Fibroblast of lung (primary cell): ENCODE data around the gene SDE2.

Experiments used
- EZH2 ChIP-seq: IDR thresholded peaks from 2 replicates; pipeline ENCODE4 v1.5.1; 2012; ENCODE audit warnings: low read length, control low read depth, mild to moderate bottlenecking; ENCODE audit errors: missing control alignments
- TF ChIP-seq, protein P1 (sequence below), 2 donors: IDR thresholded peaks in 1 of 2; conservative IDR thresholded peaks in 1 of 2; 1 replicate in 1 of 2; 2 replicates in 1 of 2; pipeline ENCODE4 v1.5.1; 2011 to 2012; ENCODE audit warnings: low read length in 2 of 2, control low read depth in 1 of 2, inconsistent platforms in 1 of 2, low read depth in 1 of 2, mild to moderate bottlenecking in 1 of 2

DNA sequence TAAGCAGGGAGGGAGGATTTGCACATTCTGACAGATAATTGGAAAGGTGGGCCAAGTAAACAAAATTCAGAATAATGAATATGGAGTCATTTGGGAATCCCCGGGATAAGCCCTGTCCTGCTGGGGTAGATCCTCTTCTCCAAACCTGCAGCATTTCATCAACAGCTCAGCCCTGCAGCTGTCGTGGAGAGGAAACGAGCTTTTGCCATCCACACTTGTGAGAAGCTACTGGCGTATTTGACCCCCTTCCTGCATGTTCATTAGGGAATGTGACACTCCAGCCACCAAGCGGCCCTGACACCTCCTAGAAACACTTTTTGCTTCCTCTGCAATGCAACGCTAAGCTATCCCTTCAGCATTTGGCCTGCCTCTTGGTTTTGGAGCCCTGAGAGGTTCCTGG lies 50.1 kb downstream of the SDE2 start:
- TF ChIP-seq, protein P1, sequence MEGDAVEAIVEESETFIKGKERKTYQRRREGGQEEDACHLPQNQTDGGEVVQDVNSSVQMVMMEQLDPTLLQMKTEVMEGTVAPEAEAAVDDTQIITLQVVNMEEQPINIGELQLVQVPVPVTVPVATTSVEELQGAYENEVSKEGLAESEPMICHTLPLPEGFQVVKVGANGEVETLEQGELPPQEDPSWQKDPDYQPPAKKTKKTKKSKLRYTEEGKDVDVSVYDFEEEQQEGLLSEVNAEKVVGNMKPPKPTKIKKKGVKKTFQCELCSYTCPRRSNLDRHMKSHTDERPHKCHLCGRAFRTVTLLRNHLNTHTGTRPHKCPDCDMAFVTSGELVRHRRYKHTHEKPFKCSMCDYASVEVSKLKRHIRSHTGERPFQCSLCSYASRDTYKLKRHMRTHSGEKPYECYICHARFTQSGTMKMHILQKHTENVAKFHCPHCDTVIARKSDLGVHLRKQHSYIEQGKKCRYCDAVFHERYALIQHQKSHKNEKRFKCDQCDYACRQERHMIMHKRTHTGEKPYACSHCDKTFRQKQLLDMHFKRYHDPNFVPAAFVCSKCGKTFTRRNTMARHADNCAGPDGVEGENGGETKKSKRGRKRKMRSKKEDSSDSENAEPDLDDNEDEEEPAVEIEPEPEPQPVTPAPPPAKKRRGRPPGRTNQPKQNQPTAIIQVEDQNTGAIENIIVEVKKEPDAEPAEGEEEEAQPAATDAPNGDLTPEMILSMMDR (conservative IDR thresholded peaks at IDR 0.05 in 1 of 2, IDR thresholded peaks at IDR 0.05 in 1 of 2; ENCODE audit: low read depth in 1 of 2, low read length in 2 of 2): no peak
- no peak for TF ChIP-seq EZH2
